ENCODE measurements around the gene NANOS3.
A peak's percentile ranks its signal among the peaks of the same experiment; 100 is the strongest.

NANOS3 gene

DNA sequence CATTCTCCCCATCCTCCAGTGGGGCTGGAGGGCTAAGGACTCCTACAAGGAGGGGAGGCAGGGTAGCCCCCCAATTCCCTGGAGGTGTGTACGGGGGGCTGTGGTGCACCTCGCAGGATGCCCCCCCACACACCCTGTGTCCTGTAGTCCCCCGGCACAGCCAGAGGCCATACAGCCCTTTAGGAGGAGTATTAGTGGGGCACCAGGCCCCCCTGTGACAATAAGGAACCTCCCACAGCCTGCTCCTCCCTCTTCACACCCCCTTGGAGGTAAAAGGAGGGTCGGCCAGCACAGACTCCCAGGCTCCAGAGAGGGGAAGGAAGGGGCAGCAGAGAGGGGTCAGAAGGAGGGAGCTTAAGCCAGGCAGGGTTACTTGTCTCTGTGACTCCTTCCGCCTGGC is at the start of gene NANOS3:
TSS of gene NANOS3 (plus strand) at position 301 of the 400 bp plus-strand sequence. CDS start 115 bp downstream, outside the sequence.
- DNase-seq (ENCODE audit: low read depth): no peak

DNA sequence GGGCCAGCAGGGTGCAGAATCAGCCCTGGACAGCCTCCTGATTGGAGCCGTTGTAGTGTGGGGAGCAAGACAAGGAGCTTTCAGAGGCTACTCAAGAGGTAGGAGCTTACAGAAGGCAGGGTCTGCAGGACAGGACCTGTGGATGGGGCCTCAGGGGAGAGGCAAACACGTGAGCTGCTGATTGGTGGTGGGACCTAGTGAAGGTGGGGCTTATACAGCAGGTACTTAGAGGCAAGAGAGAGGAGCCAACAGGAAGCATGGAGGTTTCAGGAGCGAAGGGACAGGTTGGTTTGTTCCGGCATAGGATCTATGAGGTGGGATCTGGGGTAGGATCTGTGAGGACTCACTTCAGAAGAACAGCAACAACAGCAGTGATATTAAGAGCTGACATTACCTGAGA is 49.3 kb upstream of the NANOS3 start:
- no peak for DNase-seq (ENCODE audit: low read depth)

DNA sequence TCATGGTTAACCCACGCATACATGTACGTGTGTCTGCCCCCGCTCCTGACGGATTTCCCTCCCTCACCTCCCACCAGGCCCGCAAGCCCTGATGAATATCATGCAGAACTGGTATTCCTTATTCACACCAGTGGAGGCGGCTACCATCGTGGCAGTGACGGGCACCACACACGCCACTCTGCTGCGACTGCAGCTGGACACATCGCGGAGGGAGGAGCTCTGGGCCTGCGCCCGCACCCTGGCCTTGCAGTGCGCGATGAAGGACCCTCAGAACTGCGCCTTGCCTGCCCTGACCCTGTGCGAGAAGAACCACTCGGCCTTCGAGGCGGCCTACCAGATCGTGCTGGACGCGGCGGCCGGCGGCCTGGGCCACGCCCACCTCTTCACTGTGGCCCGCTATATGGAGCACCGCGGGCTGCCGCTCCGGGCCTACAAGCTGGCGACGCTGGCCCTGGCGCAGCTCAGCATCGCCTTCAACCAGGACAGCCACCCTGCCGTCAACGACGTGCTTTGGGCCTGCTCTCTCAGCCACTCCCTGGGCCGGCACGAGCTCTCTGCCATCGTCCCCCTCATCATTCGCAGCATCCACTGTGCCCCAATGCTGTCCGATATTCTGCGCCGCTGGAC is 46.7 kb upstream of the NANOS3 start:
- no peak for DNase-seq (ENCODE audit: low read depth)

- no peak for DNase-seq (ENCODE audit: low read depth)
These were observed 46.0 kb upstream of the NANOS3 start for GRCh38 chr19:13830741-13831536.

- DNase-seq (ENCODE audit: low read depth): no peak
These were observed 45.1 kb upstream of the NANOS3 start for GRCh38 chr19:13831537-13832467.

GRCh38 chr19:13833330-13834243 is 43.3 kb upstream of the NANOS3 start:
- peak; percentile 91 for DNase-seq (ENCODE audit: low read depth)

DNA sequence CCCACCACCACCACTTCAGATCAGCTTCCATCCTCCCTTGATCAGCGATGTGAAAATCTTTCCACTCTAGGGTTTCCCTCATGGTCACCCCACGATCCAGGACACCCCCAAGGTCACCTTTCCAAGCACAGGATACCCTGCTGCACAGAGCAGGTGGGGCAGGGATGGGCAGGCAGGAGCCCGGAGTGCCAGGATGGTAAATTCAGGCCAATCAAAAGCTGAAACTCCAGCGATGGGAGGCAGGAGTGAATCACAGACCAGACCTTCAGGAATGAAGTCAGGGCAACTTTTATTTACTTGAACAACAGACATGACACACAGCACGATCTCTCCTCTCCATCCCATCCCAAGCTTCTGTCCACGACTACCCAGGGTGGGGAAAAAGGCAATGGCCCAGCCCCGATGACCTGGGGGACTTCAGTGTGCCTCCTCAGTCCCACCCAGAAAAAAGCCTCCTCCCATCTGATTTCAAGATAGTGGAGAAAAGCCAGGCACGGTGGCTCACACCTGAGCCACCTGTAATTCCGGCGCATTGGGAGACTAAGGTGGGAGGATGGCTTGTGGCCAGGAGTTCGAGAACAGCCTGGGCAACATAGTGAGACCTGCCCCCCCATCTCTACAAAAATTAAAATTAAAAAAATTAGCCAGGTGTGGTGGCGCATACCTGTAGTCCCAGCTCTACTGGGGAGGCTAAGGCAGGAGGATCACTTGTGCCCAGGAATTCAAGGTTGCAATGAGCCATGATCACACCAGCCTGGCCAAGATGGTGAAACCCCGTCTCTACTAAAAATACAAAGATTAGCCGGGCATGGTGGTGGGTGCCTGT is 42.5 kb upstream of the NANOS3 start:
- DNase-seq (ENCODE audit: low read depth): peak; percentile 76

DNA sequence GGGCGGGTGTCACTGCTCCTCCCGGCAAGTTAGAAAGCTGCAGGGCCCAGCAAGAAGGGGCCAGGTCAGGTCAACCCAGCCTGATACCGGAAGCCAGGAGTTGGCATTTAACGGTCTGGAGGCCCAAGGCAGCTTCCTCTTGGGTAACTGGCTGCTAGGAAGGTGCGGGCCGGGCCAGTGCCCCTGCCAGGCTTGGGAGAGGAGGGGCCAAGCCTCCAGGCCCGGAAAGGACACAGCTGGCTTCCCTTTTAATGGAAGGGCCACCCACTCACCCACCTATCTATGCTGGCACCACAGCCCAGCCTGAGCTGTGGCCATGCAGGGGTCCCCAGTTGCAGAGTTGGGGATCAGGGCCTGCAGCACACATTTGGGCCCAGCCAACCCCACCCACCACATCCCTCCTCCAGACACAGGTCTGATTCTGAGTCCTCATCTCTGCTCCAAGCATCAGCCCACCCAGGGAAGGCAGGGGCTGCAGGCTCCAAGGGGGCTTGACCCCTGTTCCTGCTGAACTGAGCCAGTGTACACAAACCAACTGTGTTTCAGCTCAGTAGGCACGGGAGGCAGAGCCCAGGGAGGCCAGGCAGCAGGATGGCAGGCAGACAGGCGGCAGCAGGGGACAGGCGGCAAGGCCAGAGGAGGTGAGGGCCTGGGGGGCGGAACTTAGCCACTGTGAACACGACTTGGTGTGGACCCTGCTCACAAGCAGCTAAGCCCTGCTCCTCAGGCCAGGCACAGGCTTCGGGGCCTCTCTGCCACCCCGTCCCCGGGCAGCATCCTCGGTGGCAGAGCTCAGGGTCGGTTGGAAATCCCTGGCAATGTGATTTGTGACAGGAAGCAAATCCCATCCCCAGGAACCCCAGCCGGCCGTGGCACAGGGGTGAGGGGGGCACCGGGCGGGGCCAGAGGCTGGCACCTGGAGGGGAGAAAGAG is 40.9 kb upstream of the NANOS3 start:
- DNase-seq (ENCODE audit: low read depth): no peak

GRCh38 chr19:13838435-13839129 is 38.4 kb upstream of the NANOS3 start:
- no peak for DNase-seq (ENCODE audit: low read depth)

- DNase-seq (ENCODE audit: low read depth): peak; percentile 81
These were observed 37.6 kb upstream of the NANOS3 start for GRCh38 chr19:13839130-13839937.

DNA sequence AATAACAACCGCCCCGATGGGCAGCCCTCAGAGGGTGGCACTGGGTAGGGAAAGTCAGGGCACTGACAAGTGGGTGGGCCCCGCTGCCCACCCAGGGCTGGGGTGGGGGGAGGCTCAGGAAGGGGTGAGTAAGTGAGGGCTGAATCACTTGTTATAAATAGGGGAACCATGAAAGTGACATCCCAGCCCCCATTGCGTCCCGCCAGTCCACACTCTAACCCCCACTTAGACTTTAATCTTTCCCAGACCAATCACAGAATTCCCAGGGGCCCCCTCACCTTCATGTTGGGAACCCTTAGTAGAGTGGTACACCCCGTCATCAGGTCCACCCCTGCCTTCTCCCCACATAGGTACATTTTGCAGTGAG is 37.0 kb upstream of the NANOS3 start:
- DNase-seq (ENCODE audit: low read depth): no peak

- DNase-seq (ENCODE audit: low read depth): no peak
These were observed 36.4 kb upstream of the NANOS3 start for GRCh38 chr19:13840305-13841085.

DNA sequence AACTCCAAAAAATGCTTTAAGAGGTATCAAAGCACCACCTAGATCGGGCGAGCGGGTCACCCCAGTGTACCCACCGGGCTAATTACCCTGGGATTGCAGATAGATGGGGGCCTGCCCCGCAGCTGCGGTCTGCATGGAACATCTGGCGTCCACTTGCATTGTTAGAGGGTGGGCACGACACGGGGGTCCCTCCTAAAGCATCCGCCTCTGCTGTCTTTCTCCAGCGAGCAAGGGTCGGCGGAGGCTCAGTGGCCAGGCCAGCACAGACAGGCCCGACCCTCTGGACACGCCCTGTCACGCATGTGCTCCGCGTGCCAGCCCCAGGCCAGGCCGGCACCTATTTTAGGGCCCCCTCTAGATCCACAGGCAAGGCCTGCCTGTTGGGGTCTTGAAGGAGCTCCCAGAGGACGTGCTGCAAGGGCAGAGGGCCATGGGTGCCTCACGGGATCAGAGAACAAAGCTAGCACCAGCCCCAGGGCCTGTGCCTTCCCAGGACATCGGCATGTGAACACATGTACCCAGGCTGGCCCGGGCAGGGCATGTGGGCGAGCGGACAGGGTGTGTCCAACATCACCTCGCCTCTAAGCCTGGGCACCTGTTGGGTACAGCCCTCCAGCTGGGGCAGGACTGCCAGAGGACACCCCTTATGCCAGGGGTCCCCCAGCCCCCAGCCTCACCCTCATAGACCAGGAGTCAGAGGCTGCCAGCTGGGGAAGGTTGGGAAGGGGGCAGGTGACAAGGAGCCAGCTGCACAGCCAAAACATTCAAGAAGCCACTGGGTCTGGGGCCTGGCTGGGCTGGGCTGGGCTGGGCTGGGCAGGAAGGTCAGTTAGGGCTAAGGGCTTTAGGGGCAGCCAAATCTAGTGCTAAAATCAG is 35.6 kb upstream of the NANOS3 start:
- no peak for DNase-seq (ENCODE audit: low read depth)

GRCh38 chr19:13841962-13842290 is 35.0 kb upstream of the NANOS3 start:
- no peak for DNase-seq (ENCODE audit: low read depth)

DNA sequence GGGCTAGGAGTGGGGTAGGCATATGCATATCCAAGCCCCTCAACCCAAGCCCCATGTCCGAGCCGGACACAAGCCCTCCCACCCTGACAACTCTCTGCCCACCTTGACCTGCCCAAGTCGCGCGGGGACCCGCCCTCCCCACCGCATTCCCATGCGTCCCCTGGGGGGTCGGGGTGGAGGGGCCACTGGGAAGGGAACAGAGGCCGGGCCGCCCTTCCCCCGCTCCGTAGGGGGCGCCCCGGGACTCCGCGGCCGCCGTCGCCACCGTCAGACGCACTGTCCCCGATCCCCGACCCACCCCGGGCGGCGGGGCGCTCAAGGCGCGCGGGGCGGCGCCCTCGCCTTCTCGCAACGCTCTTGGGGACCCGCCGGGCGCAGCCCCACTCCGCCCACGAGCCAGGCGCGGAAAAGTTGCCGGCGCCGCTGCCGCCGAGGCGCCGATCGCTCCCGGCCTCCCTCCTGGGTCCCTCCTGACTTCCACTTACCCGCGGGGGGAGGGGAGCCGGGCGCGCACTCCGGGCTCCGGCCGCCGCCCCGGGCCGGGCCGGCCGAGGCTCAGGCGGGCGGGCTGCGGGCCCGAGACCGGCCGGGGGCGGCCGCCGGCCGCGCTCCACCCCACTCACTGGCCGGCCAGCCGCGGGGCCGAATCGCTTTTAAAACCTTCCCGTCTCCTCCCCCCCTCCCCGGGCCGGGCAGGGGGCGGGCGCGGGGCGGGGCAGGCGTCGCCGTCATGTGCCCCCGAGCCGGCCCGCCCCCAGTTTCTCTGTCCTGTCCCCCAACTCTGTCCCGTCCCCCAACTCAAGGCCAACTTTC is 34.4 kb upstream of the NANOS3 start:
- peak; percentile 69 for DNase-seq (ENCODE audit: low read depth)
